H1 (cell line): ENCODE results near the gene MTARC2. TPM values are rescaled to one million over a fixed set of nuclear protein-coding genes. Genes with fewer than 3 reads are reported as not detected.

Experiments used
- POLR2A ChIP-seq, 2 experiments: IDR thresholded peaks; 1 replicate in 1 of 2; 2 replicates in 1 of 2; pipeline ENCODE4 v1.6.1; 2011; ENCODE audit warnings: low read depth in 2 of 2, low read length in 2 of 2, mild to moderate bottlenecking in 2 of 2; ENCODE audit errors: control extremely low read depth in 1 of 2
- RNF2 ChIP-seq: fragments of 200-900, 300-1000 bp; sonication (generic); IDR thresholded peaks from 2 replicates; pipeline ENCODE4 v1.7.1; 2016; ENCODE audit warnings: borderline replicate concordance, low read depth, mild to moderate bottlenecking, antibody characterized with exemption, low read length; ENCODE audit not compliant: poor library complexity, severe bottlenecking; ENCODE audit errors: missing control alignments
- TAF1 ChIP-seq: IDR thresholded peaks from 2 replicates; pipeline ENCODE4 v1.6.1; 2011; ENCODE audit warnings: mild to moderate bottlenecking, low read depth, low read length
- polyA plus RNA-seq, 7 experiments: library from polyadenylated mRNA; depleted of rRNA in 3 of 7; stranded (reverse) in 5 of 7; unstranded in 2 of 7; fragments of >200 nt in 5 of 7; fragments of 200-250 nt in 2 of 7; gene quantifications; 1 replicate in 5 of 7; 2 replicates in 1 of 7; 4 replicates in 1 of 7; pipeline versions ENCODE4 v1.2.1 to v1.2.3, GENCODE V29; 2011 to 2013; ENCODE audit warnings: missing spikeins in 2 of 7, mixed read lengths in 2 of 7
- total RNA-seq: library from RNA; stranded (reverse); fragmentation: NEBNext Ultra II Directional; extraction: Animal tissue kit (Norgen Biotek cat#: 25700); gene quantifications from 2 replicates; pipeline ENCODE4 v1.2.1, GENCODE V29; 2021
- TF ChIP-seq, protein P1 (sequence below): IDR thresholded peaks from 2 replicates; pipeline ENCODE4 v1.6.1; 2012; ENCODE audit warnings: inconsistent platforms

The MTARC2 gene
- total and polyA plus RNA-seq, 2 of the 8 experiments (the other 6 are each of a cell fraction or from before 2014, with no cell fraction given): 7.2 to 7.9 TPM

DNA sequence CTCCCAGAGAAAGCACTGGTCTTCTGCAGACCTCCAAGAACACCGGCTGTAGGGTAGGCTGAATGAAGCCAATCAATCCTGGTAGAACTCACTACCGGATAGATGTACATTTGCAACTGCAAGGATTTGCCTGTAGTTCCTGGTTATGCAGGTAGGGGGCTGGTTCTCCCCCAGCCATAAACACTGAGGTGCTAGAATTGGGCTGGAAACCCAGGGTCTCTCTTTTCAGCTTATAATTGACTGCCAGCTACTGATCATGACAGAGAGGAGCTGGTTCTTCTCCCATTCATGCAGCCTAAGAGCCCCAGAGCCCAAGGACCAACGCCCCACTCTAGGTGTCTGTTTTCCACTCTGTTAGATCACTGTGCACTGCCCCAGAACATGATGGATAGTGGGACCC is 21.5 kb upstream of the MTARC2 start (continued):
- TF ChIP-seq RNF2 (no peak), POLR2A (IDR thresholded peaks at IDR 0.05; ENCODE audit: control extremely low read depth in 1 of 2, low read depth in 2 of 2, low read length in 2 of 2) (no peak), TAF1 (no peak)
- TF ChIP-seq, protein P1, sequence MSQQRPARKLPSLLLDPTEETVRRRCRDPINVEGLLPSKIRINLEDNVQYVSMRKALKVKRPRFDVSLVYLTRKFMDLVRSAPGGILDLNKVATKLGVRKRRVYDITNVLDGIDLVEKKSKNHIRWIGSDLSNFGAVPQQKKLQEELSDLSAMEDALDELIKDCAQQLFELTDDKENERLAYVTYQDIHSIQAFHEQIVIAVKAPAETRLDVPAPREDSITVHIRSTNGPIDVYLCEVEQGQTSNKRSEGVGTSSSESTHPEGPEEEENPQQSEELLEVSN: no peak
